K562 treated with DMSO at 1 percent for 4 hours (cell line): ENCODE data around the gene PTGR1. TPM values are rescaled to one million over a fixed set of nuclear protein-coding genes. Genes with fewer than 3 reads are reported as not detected.

Experiments used
- total RNA-seq: library from RNA; unstranded; fragments of 300-600 nt; gene quantifications from 2 replicates; pipeline ENCODE4 v1.2.3, GENCODE V29; 2022; ENCODE audit not compliant: insufficient read depth

PTGR1 gene
- total RNA-seq = not detected in 2 replicates

GRCh38 chr9:111599092-111599954 lies at the start of gene PTGR1:
TSS of gene PTGR1 (minus strand) at chr9:111599647. CDS start at chr9:111597422, 2,225 bp downstream.

GRCh38 chr9:111631214-111631971 lies 31.9 kb upstream of the PTGR1 start, which contains the start of gene DNAJC25:
TSS of gene DNAJC25 (plus strand) at chr9:111631334. CDS start at chr9:111631408, 74 bp downstream.

GRCh38 chr9:111525056-111525977 lies 74.1 kb downstream of the PTGR1 start, which contains the start of gene ZNF483:
TSS of gene ZNF483 (plus strand) at chr9:111525179. CDS start at chr9:111527396, 2,217 bp downstream.

Other genes with a start within 250 kb of the PTGR1 start
- 29.6 and 30.3 TPM in 2 replicates for gene ECPAS, start 115.3 kb downstream of the PTGR1 start, total RNA-seq
- gene ZNF483, start 74.5 kb downstream of the PTGR1 start, total RNA-seq = not detected in 2 replicates
- 5.5 and 6.7 TPM in 2 replicates for gene DNAJC25, start 31.7 kb upstream of the PTGR1 start, total RNA-seq
- 13.3 and 15.7 TPM in 2 replicates for gene GNG10, start 62.0 kb upstream of the PTGR1 start, total RNA-seq
- not detected in 2 replicates for gene SHOC1, start 195.3 kb upstream of the PTGR1 start, total RNA-seq